Hypothalamus (tissue), 51 donors: ENCODE measurements around the gene DOCK4.

Experiments
- DNase-seq, 51 donors: peaks; one replicate each; lab custom pipeline; 2025; lab: John Stamatoyannopoulos, UW

The DOCK4 gene

GRCh38 chr7:111844904-111845671 lies 361.1 kb downstream of the DOCK4 start:
- no peak for DNase-seq

DNA sequence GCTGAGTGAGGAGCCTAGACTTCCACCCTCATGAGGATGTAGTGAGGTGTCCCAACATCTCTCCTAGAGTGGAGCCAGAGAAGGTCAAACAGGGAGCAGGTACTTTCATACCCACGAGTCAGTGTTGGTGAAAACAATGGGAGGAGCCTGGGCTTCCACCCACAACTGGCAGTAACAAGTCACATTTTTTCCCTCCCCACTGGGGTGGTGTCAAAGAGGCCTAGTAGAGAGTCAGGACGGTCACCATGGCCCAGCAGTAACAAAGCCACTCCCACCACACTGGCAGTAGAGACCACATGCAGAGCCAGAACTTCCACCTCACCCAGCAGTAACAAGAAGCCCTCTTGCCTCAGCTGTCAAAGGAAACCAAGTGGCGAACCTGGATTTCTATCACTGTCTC lies 363.7 kb downstream of the DOCK4 start:
- DNase-seq: no peak

- DNase-seq: no peak
Observed at GRCh38 chr7:111841596-111842205, 364.5 kb downstream of the DOCK4 start.

DNA sequence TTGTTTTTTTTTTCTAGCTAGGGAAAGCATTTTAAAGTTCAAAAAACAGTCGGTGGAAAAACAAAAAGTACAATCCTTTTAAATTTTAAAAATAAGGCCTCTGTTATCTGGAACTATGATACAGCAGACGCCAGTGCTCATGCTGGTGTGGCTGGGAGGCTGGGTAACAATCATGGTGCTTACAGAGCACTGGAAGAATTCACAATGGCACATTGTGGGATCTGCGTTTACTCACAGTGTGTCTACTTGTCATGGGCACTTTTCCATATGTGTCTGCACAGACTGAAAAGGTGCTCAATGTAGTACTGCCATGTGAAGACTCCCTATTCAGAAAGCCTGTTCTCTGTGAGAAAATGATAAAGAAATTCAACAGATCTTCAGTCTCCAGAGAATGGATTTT lies 365.7 kb downstream of the DOCK4 start:
- peak in 7 of 51 donors; percentile 4 to 29 (median 8) for DNase-seq

DNA sequence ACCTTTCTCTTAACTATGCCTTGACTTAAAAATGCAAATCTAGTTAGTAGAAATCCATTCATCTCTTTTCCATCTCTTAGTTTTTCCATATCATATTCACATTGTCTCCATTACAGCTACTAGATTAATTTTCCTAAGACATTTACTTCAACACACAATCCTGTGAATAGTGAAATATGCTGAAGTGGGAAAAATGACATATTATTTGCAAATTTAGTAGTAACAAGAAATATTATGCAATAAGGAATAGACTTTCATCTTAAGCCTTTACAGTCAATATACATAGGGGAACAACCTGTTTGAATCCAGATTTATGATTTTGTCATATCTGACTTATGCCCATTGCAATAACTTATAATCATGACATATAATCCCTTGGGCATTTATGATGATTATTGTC lies 366.9 kb downstream of the DOCK4 start:
- DNase-seq: no peak

DNA sequence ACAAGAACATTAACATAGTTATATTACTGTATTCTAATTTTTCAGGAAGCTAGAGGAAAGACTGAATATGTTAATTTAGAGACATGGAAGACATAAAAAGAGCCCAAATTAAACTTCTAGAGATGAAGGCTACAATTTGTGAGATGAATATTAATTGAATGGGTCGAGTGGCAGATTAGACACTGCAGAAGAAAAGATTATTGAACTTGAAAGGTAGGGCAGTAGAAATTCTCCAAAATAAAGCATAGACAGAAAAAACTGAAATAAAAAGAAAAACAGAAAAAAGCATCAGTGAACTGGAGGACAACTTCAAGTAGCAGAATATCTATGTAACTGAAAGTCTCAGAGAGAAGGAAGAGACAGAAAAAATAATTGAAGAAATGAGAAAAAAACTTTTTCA lies 369.6 kb downstream of the DOCK4 start:
- DNase-seq: no peak

GRCh38 chr7:111835066-111835465 lies 371.1 kb downstream of the DOCK4 start:
- DNase-seq: no peak

- no peak for DNase-seq
Observed at GRCh38 chr7:111834367-111834766, 371.8 kb downstream of the DOCK4 start.

DNA sequence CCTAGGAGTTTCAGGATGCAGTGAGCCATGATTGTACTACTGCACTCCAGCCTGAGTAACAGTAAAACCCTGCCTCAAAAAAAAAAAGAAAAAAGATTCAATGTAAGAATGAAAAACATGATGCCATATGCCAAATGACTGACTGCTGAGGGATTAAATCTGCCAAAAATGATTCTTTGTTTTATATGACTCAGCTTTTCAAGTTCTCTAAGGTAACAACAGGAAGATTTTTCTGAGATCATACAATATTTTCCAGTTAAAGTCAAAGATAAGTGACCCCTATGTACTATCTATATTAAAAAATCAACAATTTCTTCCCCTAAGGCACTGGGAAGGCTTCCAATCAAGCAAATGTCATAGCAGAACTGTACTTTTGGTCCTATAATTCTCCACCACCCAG lies 372.7 kb downstream of the DOCK4 start:
- DNase-seq: no peak

GRCh38 chr7:111832174-111832573 lies 374.0 kb downstream of the DOCK4 start:
- DNase-seq: no peak

GRCh38 chr7:111829221-111829620 lies 377.0 kb downstream of the DOCK4 start:
- no peak for DNase-seq

DNA sequence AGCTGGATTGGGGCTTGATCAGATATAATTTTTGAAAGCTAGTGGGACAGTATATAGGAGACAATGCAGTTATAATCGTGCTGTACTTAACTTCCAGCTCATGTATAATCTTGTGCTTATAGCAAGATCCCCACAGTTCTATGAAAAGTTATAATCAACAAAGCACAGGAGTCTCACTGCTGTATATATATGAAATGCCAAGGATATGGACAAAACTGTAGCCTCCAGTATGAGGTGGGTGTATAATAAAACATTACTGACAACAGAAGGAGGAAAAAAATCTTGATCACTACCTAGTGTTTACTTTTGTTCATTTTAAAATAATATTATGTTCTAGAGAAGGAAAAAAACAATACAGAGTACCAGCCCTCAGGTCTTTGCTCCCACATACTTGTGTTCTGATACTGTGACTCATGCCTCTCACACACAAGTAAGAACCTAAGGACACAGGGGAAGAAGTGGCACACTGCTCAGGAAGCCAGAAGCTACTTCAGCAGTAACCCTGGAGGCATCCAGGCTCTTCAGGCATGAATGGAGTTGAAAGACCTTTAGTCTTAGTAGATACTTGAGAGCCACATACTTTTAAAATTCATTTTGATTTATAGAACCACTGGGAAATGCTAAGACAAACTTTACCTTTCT lies 378.2 kb downstream of the DOCK4 start:
- DNase-seq: no peak

DNA sequence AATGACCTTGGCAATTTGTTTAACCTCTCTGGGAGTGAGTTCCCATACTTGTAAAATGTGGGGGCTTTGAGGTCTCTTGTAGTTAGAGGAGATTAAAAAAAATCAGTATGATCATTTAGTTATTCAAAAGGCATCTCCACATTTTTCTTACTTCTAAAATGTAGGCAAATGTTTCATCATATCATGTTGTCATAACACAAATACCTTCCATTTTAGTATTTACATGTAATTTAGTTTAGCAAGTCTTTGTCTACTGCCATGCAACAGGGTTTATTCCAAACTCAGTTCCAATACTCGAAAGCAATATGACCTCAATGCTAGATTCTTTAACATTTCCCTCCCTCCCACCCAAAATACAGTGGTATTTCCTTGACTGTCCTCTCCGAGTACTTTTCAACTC lies 381.2 kb downstream of the DOCK4 start:
- DNase-seq: no peak

GRCh38 chr7:111823826-111824225 lies 382.4 kb downstream of the DOCK4 start:
- no peak for DNase-seq

- DNase-seq: no peak
Observed at GRCh38 chr7:111821046-111821445, 385.2 kb downstream of the DOCK4 start.

GRCh38 chr7:111820621-111821020 lies 385.6 kb downstream of the DOCK4 start:
- DNase-seq: no peak

GRCh38 chr7:111820121-111820520 lies 386.1 kb downstream of the DOCK4 start:
- DNase-seq: no peak

DNA sequence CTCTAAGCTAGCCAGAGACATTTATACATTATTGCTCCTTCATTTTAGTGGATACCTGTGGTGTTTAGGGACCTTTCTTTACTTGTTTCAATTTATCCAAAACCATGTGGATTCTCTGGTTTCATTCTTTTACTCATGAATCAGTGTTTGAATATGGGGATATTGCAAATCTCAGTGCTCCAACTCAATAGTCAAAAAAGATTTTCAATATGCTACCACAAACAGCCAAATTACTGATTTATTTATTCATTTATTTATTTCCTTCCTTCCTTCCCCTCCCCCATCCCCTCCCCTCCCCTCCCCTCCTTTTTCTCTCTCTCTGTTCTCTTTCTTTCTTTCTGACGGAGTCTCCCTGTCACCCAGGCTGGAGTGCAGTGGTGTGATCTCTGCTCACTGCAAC lies 390.8 kb downstream of the DOCK4 start:
- no peak for DNase-seq

DNA sequence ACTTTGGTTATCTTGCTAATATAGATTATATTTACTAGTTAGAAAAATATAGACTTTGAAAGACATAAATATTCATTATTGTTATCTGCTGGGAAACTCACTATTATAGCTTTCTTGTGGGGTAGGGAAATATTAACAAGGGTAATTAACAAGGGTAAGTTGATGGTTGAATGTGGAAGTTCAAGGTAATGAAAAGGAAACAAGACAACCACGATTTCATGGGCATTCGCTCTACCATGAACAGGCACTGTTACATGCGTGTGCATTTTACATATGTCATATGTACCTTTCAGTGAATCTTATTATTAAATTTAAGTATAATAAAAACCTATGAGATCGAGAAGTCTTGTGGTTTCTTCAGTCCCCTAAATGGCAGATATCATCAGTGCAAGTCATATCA lies 392.9 kb downstream of the DOCK4 start:
- DNase-seq: no peak

DNA sequence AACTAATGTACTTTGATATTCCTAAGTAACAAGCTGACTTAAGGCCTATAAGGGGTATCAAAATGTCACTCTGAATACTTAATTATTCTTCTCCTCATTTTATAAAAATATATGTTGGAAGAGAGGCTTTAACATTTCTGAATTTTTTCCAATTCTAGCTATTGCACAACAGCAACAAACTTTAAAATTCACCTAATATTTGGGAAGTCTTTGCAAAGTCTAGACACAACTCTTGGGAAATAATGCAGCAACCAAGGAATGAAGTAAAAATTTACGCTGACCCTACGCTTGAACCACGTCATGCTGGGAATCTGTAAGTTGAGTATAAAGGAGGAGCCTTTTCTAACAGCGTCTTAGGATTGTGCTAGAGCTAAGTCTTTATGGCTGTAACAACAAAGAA lies 400.0 kb downstream of the DOCK4 start:
- DNase-seq: no peak

GRCh38 chr7:111803015-111803758 lies 403.0 kb downstream of the DOCK4 start:
- DNase-seq: peak in 1 of 51 donors; percentile 6
